Lower leg skin (tissue), 3 donors: Measurements from ENCODE around the gene ERC2.

Experiments
- POLR2A ChIP-seq, 2 donors: fragments of 450-650 bp; IDR thresholded peaks; one replicate each; pipeline ENCODE4 v1.6.1; 2016 to 2017; ENCODE audit warnings: antibody characterized with exemption in 2 of 2, mild to moderate bottlenecking in 1 of 2, moderate library complexity in 1 of 2
- TF ChIP-seq, protein P1 (sequence below), 3 donors: fragments of 450-650 bp; IDR thresholded peaks; one replicate each; pipeline ENCODE4 v1.5.1; 2016; ENCODE audit warnings: antibody characterized with exemption in 3 of 3, mild to moderate bottlenecking in 3 of 3, moderate library complexity in 2 of 3

DNA sequence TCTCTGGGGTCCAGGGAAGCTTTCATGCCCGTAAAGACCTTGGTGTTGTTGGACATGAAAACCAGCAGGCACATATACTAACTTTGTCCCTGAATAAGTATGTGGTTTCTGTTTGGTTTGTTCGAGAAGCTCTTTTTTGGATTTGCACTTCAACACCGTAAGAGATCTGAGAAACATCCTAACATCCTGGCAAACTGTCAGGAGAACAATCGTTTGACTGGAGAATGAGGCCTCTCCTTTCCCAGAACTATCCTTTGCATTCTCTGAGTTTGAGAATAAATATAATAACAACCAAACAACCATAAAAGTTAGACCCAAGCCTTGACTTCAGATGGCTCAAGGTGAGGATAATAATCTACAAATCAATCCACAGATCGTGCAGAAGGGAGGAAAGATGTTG is 750.8 kb downstream of the ERC2 start:
- TF ChIP-seq, protein P1, sequence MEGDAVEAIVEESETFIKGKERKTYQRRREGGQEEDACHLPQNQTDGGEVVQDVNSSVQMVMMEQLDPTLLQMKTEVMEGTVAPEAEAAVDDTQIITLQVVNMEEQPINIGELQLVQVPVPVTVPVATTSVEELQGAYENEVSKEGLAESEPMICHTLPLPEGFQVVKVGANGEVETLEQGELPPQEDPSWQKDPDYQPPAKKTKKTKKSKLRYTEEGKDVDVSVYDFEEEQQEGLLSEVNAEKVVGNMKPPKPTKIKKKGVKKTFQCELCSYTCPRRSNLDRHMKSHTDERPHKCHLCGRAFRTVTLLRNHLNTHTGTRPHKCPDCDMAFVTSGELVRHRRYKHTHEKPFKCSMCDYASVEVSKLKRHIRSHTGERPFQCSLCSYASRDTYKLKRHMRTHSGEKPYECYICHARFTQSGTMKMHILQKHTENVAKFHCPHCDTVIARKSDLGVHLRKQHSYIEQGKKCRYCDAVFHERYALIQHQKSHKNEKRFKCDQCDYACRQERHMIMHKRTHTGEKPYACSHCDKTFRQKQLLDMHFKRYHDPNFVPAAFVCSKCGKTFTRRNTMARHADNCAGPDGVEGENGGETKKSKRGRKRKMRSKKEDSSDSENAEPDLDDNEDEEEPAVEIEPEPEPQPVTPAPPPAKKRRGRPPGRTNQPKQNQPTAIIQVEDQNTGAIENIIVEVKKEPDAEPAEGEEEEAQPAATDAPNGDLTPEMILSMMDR (IDR thresholded peaks at IDR 0.05), result no peak
- no peak for TF ChIP-seq POLR2A (IDR thresholded peaks at IDR 0.05)
